HUES48 (cell line): ENCODE data around the gene CEP55.
A peak's percentile ranks its signal among the peaks of the same experiment; 100 is the strongest.

ENCODE experiments used
- H3K27ac ChIP-seq: one replicate; pipeline ENCODE4 v1.7.0; 2013; ENCODE audit warnings: low read depth, low read length, inconsistent platforms
- H3K27me3 ChIP-seq: 2 replicates; pipeline ENCODE4 v1.6.1; 2013; ENCODE audit warnings: mild to moderate bottlenecking, low read length; ENCODE audit not compliant: control insufficient read depth, insufficient read depth
- H3K36me3 ChIP-seq: 2 replicates; pipeline ENCODE4 v1.6.1; 2013; ENCODE audit warnings: low read length; ENCODE audit not compliant: control insufficient read depth, insufficient read depth
- H3K4me1 ChIP-seq: 2 replicates; pipeline ENCODE4 v1.6.1; 2013; ENCODE audit warnings: mild to moderate bottlenecking, low read length; ENCODE audit not compliant: control insufficient read depth, insufficient read depth
- H3K4me3 ChIP-seq: 2 replicates; pipeline ENCODE4 v1.5.1; 2013; ENCODE audit warnings: mild to moderate bottlenecking, low read depth, low read length
- H3K9ac ChIP-seq: 2 replicates; pipeline ENCODE4 v1.6.1; 2013; ENCODE audit warnings: mild to moderate bottlenecking, low read depth, low read length, moderate library complexity
- H3K9me3 ChIP-seq: 2 replicates; pipeline ENCODE4 v1.6.1; 2013; ENCODE audit warnings: low read length; ENCODE audit not compliant: control insufficient read depth, insufficient read depth

The CEP55 gene

GRCh38 chr10:93488956-93489528 is 7.4 kb upstream of the CEP55 start:
- H3K4me1 ChIP-seq, result no peaks in the 10 kb centered on the region
- H3K36me3 ChIP-seq, result no peaks in the 10 kb centered on the region
- H3K9me3 ChIP-seq, result no peaks in the 10 kb centered on the region
- H3K4me3 ChIP-seq, result no peak overlapping the region
- no peak overlapping the region for H3K9ac ChIP-seq
- H3K27me3 ChIP-seq, result no peaks in the 10 kb centered on the region
- no peak overlapping the region for H3K27ac ChIP-seq

- Histone ChIP-seq H3K4me1 (no peaks in the 10 kb centered on the region), H3K27me3 (peaks cover 13% of the 10 kb centered on the region), H3K36me3 (no peaks in the 10 kb centered on the region), H3K4me3 (no peak overlapping the region), H3K9me3 (no peaks in the 10 kb centered on the region), H3K9ac (no peak overlapping the region), H3K27ac (no peak overlapping the region)
Observed at GRCh38 chr10:93491602-93492121, 4.8 kb upstream of the CEP55 start.

GRCh38 chr10:93493162-93493561 is 3.2 kb upstream of the CEP55 start:
- Histone ChIP-seq H3K9me3 (no peaks in the 10 kb centered on the region), H3K4me1 (no peaks in the 10 kb centered on the region), H3K27ac (no peak overlapping the region), H3K4me3 (no peak overlapping the region), H3K27me3 (peaks cover 13% of the 10 kb centered on the region), H3K9ac (no peak overlapping the region), H3K36me3 (no peaks in the 10 kb centered on the region)

GRCh38 chr10:93494494-93494893 is 1.9 kb upstream of the CEP55 start:
- no peaks in the 10 kb centered on the region for H3K9me3 ChIP-seq
- H3K27ac ChIP-seq, result no peak overlapping the region
- no peaks in the 10 kb centered on the region for H3K36me3 ChIP-seq
- H3K9ac ChIP-seq, result no peak overlapping the region
- no peaks in the 10 kb centered on the region for H3K4me1 ChIP-seq
- no peak overlapping the region for H3K4me3 ChIP-seq
- H3K27me3 ChIP-seq, result peaks cover 13% of the 10 kb centered on the region

GRCh38 chr10:93495654-93496321 is 624 bp upstream of the CEP55 start:
- peak overlapping the region; percentile 74 for H3K4me3 ChIP-seq
- peaks cover 13% of the 10 kb centered on the region for H3K27me3 ChIP-seq
- H3K27ac ChIP-seq, result peak overlapping the region; percentile 68
- H3K9ac ChIP-seq, result no peak overlapping the region
- H3K4me1 ChIP-seq, result no peaks in the 10 kb centered on the region
- no peaks in the 10 kb centered on the region for H3K9me3 ChIP-seq
- peaks cover 12% of the 10 kb centered on the region for H3K36me3 ChIP-seq

- no peaks in the 10 kb centered on the region for H3K4me1 ChIP-seq
- H3K36me3 ChIP-seq, result peaks cover 32% of the 10 kb centered on the region
- H3K27me3 ChIP-seq, result peaks cover 13% of the 10 kb centered on the region
- no peak overlapping the region for H3K27ac ChIP-seq
- no peak overlapping the region for H3K4me3 ChIP-seq
- no peaks in the 10 kb centered on the region for H3K9me3 ChIP-seq
- no peak overlapping the region for H3K9ac ChIP-seq
Observed at GRCh38 chr10:93498166-93498565, 1.8 kb downstream of the CEP55 start.

- Histone ChIP-seq H3K36me3 (peaks cover 56% of the 10 kb centered on the region), H3K9ac (no peak overlapping the region)
Observed at GRCh38 chr10:93501650-93502049, 5.2 kb downstream of the CEP55 start.

GRCh38 chr10:93503075-93503474 is 6.7 kb downstream of the CEP55 start:
- Histone ChIP-seq H3K4me3 (no peak overlapping the region), H3K9me3 (no peaks in the 10 kb centered on the region), H3K4me1 (no peaks in the 10 kb centered on the region), H3K36me3 (peaks cover 69% of the 10 kb centered on the region), H3K27ac (no peak overlapping the region), H3K27me3 (no peaks in the 10 kb centered on the region), H3K9ac (no peak overlapping the region)

More at GRCh38 chr10:93501650-93502049, 5.2 kb downstream of the CEP55 start:
- no peaks in the 10 kb centered on the region for H3K9me3 ChIP-seq
- no peaks in the 10 kb centered on the region for H3K27me3 ChIP-seq
- H3K4me1 ChIP-seq, result no peaks in the 10 kb centered on the region
- H3K4me3 ChIP-seq, result no peak overlapping the region
- no peak overlapping the region for H3K27ac ChIP-seq

GRCh38 chr10:93505075-93505474 is 8.7 kb downstream of the CEP55 start:
- Histone ChIP-seq H3K36me3 (peaks cover 78% of the 10 kb centered on the region), H3K27me3 (no peaks in the 10 kb centered on the region), H3K4me3 (no peak overlapping the region), H3K9me3 (no peaks in the 10 kb centered on the region), H3K9ac (no peak overlapping the region), H3K27ac (no peak overlapping the region), H3K4me1 (no peaks in the 10 kb centered on the region)

- Histone ChIP-seq H3K27me3 (no peaks in the 10 kb centered on the region), H3K4me3 (no peak overlapping the region), H3K9ac (no peak overlapping the region), H3K36me3 (peaks cover 44% of the 10 kb centered on the region), H3K4me1 (peaks cover 8% of the 10 kb centered on the region), H3K27ac (no peak overlapping the region), H3K9me3 (no peaks in the 10 kb centered on the region)
Observed at GRCh38 chr10:93509816-93510215, 13.4 kb downstream of the CEP55 start.

GRCh38 chr10:93512565-93512964 is 16.2 kb downstream of the CEP55 start:
- H3K4me1 ChIP-seq, result peaks cover 8% of the 10 kb centered on the region
- H3K36me3 ChIP-seq, result peaks cover 51% of the 10 kb centered on the region
- no peaks in the 10 kb centered on the region for H3K27me3 ChIP-seq
- H3K9ac ChIP-seq, result no peak overlapping the region
- no peak overlapping the region for H3K4me3 ChIP-seq
- no peaks in the 10 kb centered on the region for H3K9me3 ChIP-seq
- no peak overlapping the region for H3K27ac ChIP-seq
